Measurements from ENCODE around the gene GAN. TPM values are rescaled to one million over a fixed set of nuclear protein-coding genes. Genes with fewer than 3 reads are reported as not detected.

The GAN gene
- total RNA-seq, 1 donor, result 6.2 TPM

GRCh38 chr16:81378049-81378448, 63.3 kb downstream of the GAN start:
- DNase-seq (ENCODE audit: low read depth), result no peak
- H3K4me3 ChIP-seq (ENCODE audit: low read depth, low read length), result no peak overlapping the region
- TF ChIP-seq CTCF (IDR thresholded peaks at IDR 0.05; ENCODE audit: insufficient read depth, low read length), result no peak

DNA sequence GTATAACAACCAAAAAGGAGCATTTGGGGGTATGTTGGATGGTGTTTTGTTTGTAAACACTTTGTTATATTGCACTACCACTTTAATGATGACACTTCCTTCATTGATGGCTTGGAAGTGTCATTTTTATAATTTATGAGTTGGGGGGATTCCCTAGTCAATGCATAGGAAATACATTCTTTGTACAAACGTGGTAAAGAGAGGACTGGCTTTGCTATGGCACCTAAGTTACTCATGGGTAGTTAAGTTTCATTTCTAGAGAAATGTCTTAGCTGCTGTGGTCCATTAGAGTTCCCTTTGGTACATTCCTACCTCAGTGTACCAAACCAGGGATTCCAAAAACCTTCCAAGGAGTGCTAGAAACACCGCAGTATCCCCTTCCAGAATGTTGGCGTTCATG, 66.2 kb downstream of the GAN start:
- no peak for TF ChIP-seq CTCF (IDR thresholded peaks at IDR 0.05; ENCODE audit: insufficient read depth, low read length)

DNA sequence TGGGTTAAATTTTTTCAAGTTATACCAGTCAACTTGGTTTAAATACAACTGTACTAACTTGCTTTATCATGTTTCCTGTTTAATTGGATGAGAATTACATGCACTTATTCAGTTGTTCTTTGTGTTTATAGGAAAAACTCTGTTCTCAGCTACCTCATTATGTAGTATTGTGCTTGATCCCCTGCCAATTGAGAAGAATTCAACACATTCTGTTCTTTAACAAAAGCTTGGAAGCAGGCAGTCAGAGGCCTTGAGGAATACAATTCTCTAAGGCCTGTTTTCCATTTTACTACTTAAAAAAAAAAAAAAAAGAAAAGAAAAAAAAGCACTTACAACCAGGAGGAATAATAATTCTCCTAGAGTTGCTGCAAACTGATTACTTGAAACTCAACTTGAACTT, 69.2 kb downstream of the GAN start:
- H3K4me3 ChIP-seq (ENCODE audit: low read depth, low read length), result no peak overlapping the region
- TF ChIP-seq CTCF (IDR thresholded peaks at IDR 0.05; ENCODE audit: insufficient read depth, low read length), result no peak
- DNase-seq (ENCODE audit: low read depth), result peak; percentile 36

More for the DNA sequence above, 66.2 kb downstream of the GAN start:
- no peak for DNase-seq (ENCODE audit: low read depth)
- no peak overlapping the region for H3K4me3 ChIP-seq (ENCODE audit: low read depth, low read length)

GRCh38 chr16:81385031-81385756, 70.4 kb downstream of the GAN start:
- no peak overlapping the region for H3K4me3 ChIP-seq (ENCODE audit: low read depth, low read length)
- DNase-seq (ENCODE audit: low read depth), result no peak
- no peak for TF ChIP-seq CTCF (IDR thresholded peaks at IDR 0.05; ENCODE audit: insufficient read depth, low read length)

DNA sequence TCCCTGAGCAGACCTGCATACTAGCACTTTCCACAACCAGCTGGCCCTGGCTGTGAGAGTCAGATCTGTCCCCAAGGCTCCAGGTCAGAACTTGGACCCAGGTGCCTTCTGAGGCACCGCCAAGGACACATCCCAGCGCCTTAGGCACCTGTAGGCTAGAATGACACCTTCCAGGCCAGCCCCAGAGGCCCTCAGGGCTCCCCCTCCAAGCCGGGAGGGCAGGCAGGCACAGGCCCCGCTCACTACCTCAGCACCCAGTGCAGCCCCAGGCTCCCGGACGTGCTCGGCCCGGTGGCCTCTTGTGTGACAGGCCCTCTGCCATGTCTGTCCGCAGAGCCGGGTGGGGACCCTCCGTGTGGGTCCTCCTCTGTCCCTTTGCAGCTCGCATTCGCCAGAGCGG, 73.6 kb downstream of the GAN start:
- DNase-seq (ENCODE audit: low read depth), result no peak
- no peak overlapping the region for H3K4me3 ChIP-seq (ENCODE audit: low read depth, low read length)
- TF ChIP-seq CTCF (IDR thresholded peaks at IDR 0.05; ENCODE audit: insufficient read depth, low read length), result no peak

DNA sequence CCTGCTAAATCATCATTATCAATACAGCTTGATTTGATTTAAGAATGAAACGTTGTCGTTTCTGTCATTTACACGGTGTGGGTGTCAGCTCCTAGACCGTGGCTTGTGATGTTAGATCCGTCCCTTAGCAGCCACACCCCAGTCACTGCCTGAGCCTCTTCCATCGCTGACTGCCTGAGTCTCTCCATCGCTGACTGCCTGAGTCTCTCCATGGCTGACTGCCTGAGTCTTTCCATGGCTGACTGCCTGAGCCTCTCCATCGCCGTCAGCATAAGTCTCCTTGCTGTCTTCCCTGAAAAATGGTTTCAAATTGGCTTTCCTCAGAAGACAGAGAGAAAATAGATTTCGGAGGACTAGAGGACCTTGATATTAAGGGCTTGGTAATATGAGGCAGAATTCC, 76.1 kb downstream of the GAN start:
- no peak for DNase-seq (ENCODE audit: low read depth)
- no peak overlapping the region for H3K4me3 ChIP-seq (ENCODE audit: low read depth, low read length)
- TF ChIP-seq CTCF (IDR thresholded peaks at IDR 0.05; ENCODE audit: insufficient read depth, low read length), result no peak

GRCh38 chr16:81392011-81392410, 77.2 kb downstream of the GAN start:
- no peak for DNase-seq (ENCODE audit: low read depth)
- H3K4me3 ChIP-seq (ENCODE audit: low read depth, low read length), result no peak overlapping the region
- TF ChIP-seq CTCF (IDR thresholded peaks at IDR 0.05; ENCODE audit: insufficient read depth, low read length), result no peak

Data from fibroblast of the aortic adventitia (primary cell).